HepG2 (cell line): ENCODE results near the gene MRFAP1. TPM values are rescaled to one million over a fixed set of nuclear protein-coding genes. Genes with fewer than 3 reads are reported as not detected.
A peak's percentile ranks its signal among the peaks of the same experiment; 100 is the strongest.

ENCODE experiments used
- ARID4A ChIP-seq: sonication (generic); formaldehyde crosslinking; IDR thresholded peaks from 2 replicates; pipeline ENCODE4 v1.5.0; 2020; ENCODE audit warnings: mild to moderate bottlenecking, missing genetic modification reagents, borderline replicate concordance
- NFIC ChIP-seq: IDR thresholded peaks from 2 replicates; pipeline ENCODE4 v1.6.1; 2012; ENCODE audit warnings: mild to moderate bottlenecking, low read length, inconsistent platforms
- POGZ ChIP-seq: sonication (generic); formaldehyde crosslinking; IDR thresholded peaks from 2 replicates; pipeline ENCODE4 v1.4.0; 2020; ENCODE audit warnings: mild to moderate bottlenecking, missing genetic modification reagents
- PRDM4 ChIP-seq: sonication (generic); formaldehyde crosslinking; IDR thresholded peaks from 2 replicates; pipeline ENCODE4 v1.9.0; 2021; ENCODE audit warnings: missing genetic modification reagents, borderline replicate concordance
- SNAI1 ChIP-seq: sonication (generic); formaldehyde crosslinking; IDR thresholded peaks from 2 replicates; pipeline ENCODE4 v1.5.0; 2020; ENCODE audit warnings: mild to moderate bottlenecking, missing genetic modification reagents, borderline replicate concordance
- ZBTB38 ChIP-seq: sonication (generic); formaldehyde crosslinking; IDR thresholded peaks from 2 replicates; pipeline ENCODE4 v1.5.1; 2020; ENCODE audit warnings: mild to moderate bottlenecking, missing genetic modification reagents
- ZNF513 ChIP-seq: sonication (generic); formaldehyde crosslinking; conservative IDR thresholded peaks from 2 replicates; pipeline ENCODE4 v1.5.0; 2020; ENCODE audit warnings: missing genetic modification reagents
- ZNF567 ChIP-seq: sonication (generic); formaldehyde crosslinking; IDR thresholded peaks from 2 replicates; pipeline ENCODE4 v1.8.1; 2023; ENCODE audit warnings: mild to moderate bottlenecking, missing genetic modification reagents, borderline replicate concordance
- ZNF724P ChIP-seq: sonication (generic); formaldehyde crosslinking; IDR thresholded peaks from 2 replicates; pipeline ENCODE4 v1.8.0; 2022; ENCODE audit warnings: missing genetic modification reagents, borderline replicate concordance
- ZNF761 ChIP-seq: sonication (generic); formaldehyde crosslinking; conservative IDR thresholded peaks from 2 replicates; pipeline ENCODE4 v1.4.0; 2020; ENCODE audit warnings: mild to moderate bottlenecking, missing genetic modification reagents
- polyA plus RNA-seq, 8 experiments: library from polyadenylated mRNA; depleted of rRNA in 3 of 8; stranded (reverse) in 7 of 8; unstranded in 1 of 8; fragments of >200 nt; fragmentation: Illumina TruSeq in 4 of 8; extraction: Trizol in 4 of 8; gene quantifications; 2 replicates each; pipeline versions ENCODE4 v1.2.1 to v1.2.3, GENCODE V29; 2011 to 2016; ENCODE audit warnings: low read depth in 4 of 8, missing spikeins in 1 of 8, mixed read lengths in 1 of 8; ENCODE audit not compliant: insufficient read depth in 1 of 8
- total RNA-seq, 5 experiments: library from RNA; depleted of rRNA; stranded (reverse); fragments of >200 nt; fragmentation: Illumina TruSeq; extraction: Trizol; gene quantifications; 2 replicates each; pipeline ENCODE4 v1.2.3, GENCODE V29; 2016; ENCODE audit warnings: low read depth in 1 of 5
- TF ChIP-seq, protein P1 (sequence below): sonication (generic); formaldehyde crosslinking; IDR thresholded peaks from 2 replicates; pipeline ENCODE4 v1.4.0; 2020; ENCODE audit warnings: mild to moderate bottlenecking, missing genetic modification reagents

The MRFAP1 gene
- total and polyA plus RNA-seq, 2 of the 13 experiments (the other 11 are each of a cell fraction or from before 2014, with no cell fraction given), result 112 to 158 TPM

- TF ChIP-seq, protein P1, sequence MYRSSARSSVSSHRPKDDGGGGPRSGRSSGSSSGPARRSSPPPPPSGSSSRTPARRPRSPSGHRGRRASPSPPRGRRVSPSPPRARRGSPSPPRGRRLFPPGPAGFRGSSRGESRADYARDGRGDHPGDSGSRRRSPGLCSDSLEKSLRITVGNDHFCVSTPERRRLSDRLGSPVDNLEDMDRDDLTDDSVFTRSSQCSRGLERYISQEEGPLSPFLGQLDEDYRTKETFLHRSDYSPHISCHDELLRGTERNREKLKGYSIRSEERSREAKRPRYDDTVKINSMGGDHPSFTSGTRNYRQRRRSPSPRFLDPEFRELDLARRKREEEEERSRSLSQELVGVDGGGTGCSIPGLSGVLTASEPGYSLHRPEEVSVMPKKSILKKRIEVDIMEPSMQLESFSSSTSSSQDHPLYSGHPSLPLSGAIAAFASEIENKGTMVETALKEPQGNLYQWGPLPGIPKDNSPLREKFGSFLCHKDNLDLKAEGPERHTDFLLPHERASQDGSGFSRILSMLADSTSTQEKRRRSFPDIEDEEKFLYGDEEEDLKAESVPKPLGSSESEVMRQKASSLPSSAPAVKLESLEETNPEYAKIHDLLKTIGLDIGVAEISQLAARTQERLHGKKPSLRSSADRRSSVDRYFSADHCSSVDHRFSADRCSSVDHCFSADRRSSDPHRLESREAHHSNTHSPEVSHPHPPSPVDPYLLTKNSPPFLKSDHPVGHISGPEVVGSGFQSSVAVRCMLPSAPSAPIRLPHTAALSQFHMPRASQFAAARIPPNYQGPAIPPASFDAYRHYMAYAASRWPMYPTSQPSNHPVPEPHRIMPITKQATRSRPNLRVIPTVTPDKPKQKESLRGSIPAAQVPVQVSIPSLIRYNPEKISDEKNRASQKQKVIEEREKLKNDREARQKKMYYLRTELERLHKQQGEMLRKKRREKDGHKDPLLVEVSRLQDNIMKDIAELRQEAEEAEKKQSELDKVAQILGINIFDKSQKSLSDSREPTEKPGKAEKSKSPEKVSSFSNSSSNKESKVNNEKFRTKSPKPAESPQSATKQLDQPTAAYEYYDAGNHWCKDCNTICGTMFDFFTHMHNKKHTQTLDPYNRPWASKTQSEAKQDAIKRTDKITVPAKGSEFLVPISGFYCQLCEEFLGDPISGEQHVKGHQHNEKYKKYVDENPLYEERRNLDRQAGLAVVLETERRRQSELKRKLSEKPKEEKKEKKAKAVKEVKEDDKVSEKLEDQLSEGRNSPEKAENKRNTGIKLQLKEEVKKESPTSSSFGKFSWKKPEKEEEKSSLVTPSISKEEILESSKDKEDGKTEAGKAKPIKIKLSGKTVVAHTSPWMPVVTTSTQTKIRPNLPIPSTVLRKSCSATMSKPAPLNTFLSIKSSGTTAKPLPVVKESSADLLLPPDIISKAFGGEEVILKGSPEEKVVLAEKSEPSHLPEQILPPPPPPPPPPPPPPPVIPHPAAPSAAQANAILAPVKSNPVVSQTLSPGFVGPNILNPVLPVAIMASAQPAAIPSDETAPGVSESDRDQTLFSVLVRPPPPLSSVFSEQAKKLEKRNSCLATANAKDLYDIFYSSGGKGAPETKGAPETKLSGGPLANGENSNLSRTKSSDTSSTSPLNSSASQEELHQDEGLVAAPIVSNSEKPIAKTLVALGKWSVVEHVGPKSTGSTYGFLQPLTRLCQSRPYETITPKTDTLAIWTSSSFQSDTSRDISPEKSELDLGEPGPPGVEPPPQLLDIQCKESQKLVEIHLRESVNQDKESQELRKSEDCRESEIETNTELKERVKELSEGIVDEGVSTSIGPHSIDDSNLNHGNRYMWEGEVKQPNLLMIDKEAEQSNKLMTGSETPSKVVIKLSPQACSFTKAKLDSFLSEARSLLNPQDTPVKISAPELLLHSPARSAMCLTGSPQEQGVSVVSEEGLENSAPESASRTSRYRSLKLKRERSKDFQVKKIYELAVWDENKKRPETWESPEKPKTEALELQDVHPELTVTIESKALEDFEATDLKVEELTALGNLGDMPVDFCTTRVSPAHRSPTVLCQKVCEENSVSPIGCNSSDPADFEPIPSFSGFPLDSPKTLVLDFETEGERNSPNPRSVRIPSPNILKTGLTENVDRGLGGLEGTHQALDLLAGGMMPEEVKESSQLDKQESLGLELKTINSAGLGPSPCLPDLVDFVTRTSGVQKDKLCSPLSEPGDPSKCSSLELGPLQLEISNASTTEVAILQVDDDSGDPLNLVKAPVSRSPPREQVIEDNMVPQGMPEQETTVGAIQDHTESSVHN (CRISPR knock-in tag), result no peak
- TF ChIP-seq ZBTB38 (CRISPR knock-in tag), result no peak
- no peak for TF ChIP-seq SNAI1 (CRISPR knock-in tag)
- peak; percentile 52; the same call in 1 of the 2 replicates for TF ChIP-seq ARID4A (CRISPR knock-in tag)
- no peak for TF ChIP-seq ZNF724P (CRISPR knock-in tag)
- no peak for TF ChIP-seq POGZ (CRISPR knock-in tag)
- TF ChIP-seq PRDM4 (CRISPR knock-in tag), result no peak
- TF ChIP-seq ZNF513 (CRISPR knock-in tag), result no peak
- TF ChIP-seq ZNF567 (CRISPR knock-in tag), result no peak
- TF ChIP-seq NFIC, result no peak
- no peak for TF ChIP-seq ZNF761 (CRISPR knock-in tag)
Measured at GRCh38 chr4:6633091-6633906, 7.2 kb upstream of the MRFAP1 start (continued).
